Vagina (tissue), 2 donors: Measurements from ENCODE around the gene MUC6.

ENCODE experiments used
- POLR2A ChIP-seq, 2 donors: fragments of 450-650 bp; IDR thresholded peaks; one replicate each; pipeline ENCODE4 v1.6.1; 2017; ENCODE audit warnings: antibody characterized with exemption in 2 of 2, mild to moderate bottlenecking in 2 of 2, moderate library complexity in 2 of 2
- POLR2AphosphoS5 ChIP-seq, 2 donors: sonication (generic); formaldehyde crosslinking; IDR thresholded peaks; one replicate each; pipeline ENCODE4 v1.9.0; 2017; ENCODE audit warnings: antibody characterized with exemption in 2 of 2, mild to moderate bottlenecking in 2 of 2, low read depth in 1 of 2; ENCODE audit not compliant: insufficient read depth in 1 of 2
- TF ChIP-seq, protein P1 (sequence below), 3 experiments: fragments of 450-650 bp in 2 of 3; fragments of 200-600 bp in 1 of 3; sonication (generic) in 1 of 3; IDR thresholded peaks; one replicate each; pipeline ENCODE4 v1.5.1; 2017 to 2019; ENCODE audit warnings: antibody characterized with exemption in 3 of 3, mild to moderate bottlenecking in 2 of 3, moderate library complexity in 2 of 3

DNA sequence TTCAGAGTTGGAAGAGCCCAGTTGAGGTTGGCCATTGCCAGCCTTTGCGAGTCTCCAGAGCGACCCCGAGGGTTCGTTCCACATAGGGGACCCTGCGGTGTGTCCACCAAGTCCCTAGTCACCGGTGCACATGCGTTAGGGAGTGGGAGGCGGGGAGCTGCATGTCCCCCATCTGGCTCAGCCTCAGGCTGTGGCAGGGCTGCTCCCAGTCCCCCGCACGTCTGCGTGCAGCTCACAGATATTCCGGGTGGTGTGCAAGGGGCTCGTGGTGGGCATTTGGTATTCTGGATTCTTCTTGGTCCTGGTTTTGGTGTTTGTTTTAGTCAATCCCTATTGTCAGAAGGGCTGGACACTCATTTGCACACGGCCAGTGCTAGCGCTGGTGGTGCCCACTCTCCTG, 48.8 kb downstream of the MUC6 start:
- no peak for TF ChIP-seq POLR2AphosphoS5 (IDR thresholded peaks at IDR 0.05; ENCODE audit: insufficient read depth in 1 of 2, low read depth in 1 of 2)
- TF ChIP-seq, protein P1, sequence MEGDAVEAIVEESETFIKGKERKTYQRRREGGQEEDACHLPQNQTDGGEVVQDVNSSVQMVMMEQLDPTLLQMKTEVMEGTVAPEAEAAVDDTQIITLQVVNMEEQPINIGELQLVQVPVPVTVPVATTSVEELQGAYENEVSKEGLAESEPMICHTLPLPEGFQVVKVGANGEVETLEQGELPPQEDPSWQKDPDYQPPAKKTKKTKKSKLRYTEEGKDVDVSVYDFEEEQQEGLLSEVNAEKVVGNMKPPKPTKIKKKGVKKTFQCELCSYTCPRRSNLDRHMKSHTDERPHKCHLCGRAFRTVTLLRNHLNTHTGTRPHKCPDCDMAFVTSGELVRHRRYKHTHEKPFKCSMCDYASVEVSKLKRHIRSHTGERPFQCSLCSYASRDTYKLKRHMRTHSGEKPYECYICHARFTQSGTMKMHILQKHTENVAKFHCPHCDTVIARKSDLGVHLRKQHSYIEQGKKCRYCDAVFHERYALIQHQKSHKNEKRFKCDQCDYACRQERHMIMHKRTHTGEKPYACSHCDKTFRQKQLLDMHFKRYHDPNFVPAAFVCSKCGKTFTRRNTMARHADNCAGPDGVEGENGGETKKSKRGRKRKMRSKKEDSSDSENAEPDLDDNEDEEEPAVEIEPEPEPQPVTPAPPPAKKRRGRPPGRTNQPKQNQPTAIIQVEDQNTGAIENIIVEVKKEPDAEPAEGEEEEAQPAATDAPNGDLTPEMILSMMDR (IDR thresholded peaks at IDR 0.05): no peak
- TF ChIP-seq POLR2A (IDR thresholded peaks at IDR 0.05): no peak
